Suprapubic skin (tissue), 3 donors: ENCODE results near the gene RAP1B.

Experiments used
- CTCF ChIP-seq, 2 donors: fragments of 200-600 bp in 1 of 2; fragments of 450-650 bp in 1 of 2; sonication (generic) in 1 of 2; IDR thresholded peaks; one replicate each; pipeline ENCODE4 v1.5.1; 2016 to 2019; ENCODE audit warnings: antibody characterized with exemption in 2 of 2, mild to moderate bottlenecking in 1 of 2, moderate library complexity in 1 of 2
- POLR2A ChIP-seq, 2 donors: fragments of 450-650 bp; IDR thresholded peaks; one replicate each; pipeline ENCODE4 v1.6.1; 2017; ENCODE audit warnings: antibody characterized with exemption in 2 of 2, mild to moderate bottlenecking in 2 of 2, moderate library complexity in 2 of 2

- no peak for TF ChIP-seq CTCF (IDR thresholded peaks at IDR 0.05)
- TF ChIP-seq POLR2A (IDR thresholded peaks at IDR 0.05) = no peak
These were observed 20.5 kb downstream of the RAP1B start for GRCh38 chr12:68631227-68631626.
